GM20000 (cell line): Measurements from ENCODE around the gene SEC14L5.

ENCODE experiments used
- DNase-seq: peaks from one replicate; pipeline ENCODE4 v3.0.0; 2012; ENCODE audit warnings: low spot score
- TF ChIP-seq, protein P1 (sequence below): IDR thresholded peaks from 2 replicates; pipeline ENCODE4 v1.5.1; 2012; ENCODE audit warnings: mild to moderate bottlenecking, control low read depth; ENCODE audit errors: extremely low read depth, missing control alignments

Gene SEC14L5

DNA sequence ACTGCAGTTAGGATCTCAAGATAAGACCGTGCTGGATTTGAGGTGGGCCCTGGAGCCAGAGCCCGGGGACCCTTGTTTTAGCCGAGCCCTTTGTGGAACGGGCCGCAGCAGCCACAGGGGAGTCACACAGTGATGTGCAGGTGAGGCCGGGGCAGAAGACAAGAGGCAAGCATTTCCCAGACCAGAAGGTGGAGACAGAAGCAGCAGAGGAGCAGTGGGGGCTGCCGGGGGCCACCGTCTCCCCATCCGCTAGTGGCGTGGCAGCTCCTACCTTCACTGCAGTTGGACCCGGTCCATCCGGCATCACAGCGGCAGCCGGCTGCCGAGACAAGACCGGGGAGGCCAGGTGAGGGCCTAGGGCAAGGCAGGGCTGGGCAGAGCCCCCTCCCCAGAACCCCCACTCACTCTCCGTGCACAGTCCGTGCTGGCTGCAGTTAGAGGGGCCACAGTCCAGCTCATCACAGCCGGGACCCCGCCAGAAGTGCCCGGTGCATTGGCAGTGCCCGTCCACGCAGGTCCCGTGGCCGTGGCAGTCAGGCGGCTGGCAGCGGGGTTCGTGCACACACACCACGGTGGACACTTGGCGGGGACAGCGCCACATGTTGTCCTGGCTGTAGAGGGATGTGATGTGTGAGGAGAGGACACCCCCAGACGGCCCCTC is 69.6 kb downstream of the SEC14L5 start:
- DNase-seq = no peak
- TF ChIP-seq, protein P1, sequence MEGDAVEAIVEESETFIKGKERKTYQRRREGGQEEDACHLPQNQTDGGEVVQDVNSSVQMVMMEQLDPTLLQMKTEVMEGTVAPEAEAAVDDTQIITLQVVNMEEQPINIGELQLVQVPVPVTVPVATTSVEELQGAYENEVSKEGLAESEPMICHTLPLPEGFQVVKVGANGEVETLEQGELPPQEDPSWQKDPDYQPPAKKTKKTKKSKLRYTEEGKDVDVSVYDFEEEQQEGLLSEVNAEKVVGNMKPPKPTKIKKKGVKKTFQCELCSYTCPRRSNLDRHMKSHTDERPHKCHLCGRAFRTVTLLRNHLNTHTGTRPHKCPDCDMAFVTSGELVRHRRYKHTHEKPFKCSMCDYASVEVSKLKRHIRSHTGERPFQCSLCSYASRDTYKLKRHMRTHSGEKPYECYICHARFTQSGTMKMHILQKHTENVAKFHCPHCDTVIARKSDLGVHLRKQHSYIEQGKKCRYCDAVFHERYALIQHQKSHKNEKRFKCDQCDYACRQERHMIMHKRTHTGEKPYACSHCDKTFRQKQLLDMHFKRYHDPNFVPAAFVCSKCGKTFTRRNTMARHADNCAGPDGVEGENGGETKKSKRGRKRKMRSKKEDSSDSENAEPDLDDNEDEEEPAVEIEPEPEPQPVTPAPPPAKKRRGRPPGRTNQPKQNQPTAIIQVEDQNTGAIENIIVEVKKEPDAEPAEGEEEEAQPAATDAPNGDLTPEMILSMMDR = no peak

DNA sequence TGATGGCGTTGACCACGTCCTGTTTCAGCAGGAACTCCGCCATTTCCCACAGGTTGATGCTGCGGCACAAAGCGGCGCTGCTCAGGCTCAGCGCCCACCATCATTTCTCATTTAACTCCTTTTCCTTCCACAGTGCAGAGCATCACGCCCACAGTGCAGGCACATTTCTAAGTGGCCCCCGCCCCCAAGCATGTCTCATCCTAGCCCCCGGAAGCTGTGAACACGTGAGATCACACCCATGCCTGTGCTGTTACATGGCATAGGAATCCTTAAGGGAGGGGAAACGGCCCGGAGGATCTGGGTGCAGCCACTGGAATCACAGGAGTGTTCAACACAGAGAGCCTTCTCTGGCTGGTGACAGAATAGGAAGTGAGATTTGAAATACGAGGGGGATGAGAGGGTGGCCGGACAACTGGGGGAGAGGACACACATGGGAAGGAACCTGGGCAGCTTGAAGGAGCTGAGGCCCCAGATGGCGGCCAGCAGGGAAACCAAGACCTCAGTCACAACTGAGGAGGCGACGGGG is 70.9 kb downstream of the SEC14L5 start:
- no peak for DNase-seq
- TF ChIP-seq, protein P1 = no peak

DNA sequence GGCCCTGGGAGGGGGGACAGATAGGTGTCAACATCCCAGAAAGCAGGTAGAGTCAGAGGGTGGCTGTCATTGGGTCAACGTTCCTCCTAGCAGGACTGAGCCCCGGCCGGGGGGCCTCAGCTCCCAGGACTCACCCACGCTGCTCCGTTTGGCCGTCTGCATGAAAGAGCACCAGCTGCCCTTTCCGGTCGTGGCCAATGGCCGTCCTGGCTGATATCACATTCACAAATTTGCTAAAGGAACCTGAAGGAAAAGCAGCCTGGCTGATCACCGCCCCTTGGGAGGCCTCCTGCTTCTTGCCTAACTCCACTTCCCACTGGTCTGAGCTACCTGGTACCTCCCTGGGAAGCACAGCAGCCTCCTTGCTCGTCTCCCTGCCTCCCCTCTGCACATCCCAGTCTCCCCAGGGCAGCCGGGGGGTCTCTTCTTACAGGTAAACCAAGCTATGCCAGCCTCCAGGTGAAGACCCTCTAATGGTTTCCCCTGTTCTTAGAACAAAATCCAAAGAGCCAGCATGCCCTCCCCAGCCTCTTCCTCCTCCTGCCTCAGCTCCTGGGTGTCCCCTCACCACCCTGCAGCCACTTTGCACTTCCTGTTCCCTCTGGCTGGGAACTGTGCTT is 72.2 kb downstream of the SEC14L5 start:
- no peak for DNase-seq
- TF ChIP-seq, protein P1 = no peak

DNA sequence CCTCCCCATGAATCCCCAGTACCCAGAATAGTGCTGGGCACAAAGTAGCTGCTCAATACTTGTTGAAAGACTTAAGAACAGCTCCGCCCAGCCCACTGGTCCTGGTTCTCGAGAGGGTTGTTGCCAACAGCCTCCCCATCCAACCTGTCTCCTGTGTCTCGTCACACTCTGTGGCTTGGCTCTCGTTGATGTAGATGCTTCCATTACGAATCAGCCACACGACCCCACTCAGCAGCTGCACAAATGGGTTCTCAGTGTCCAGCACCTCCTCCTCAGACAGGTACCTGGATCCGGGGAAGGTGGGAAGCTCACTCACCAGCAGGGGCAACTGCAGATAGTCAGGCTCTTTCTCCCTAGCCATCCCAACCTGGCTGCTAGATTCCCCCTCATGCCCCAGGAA is 73.5 kb downstream of the SEC14L5 start:
- TF ChIP-seq, protein P1 = no peak
- DNase-seq = no peak

DNA sequence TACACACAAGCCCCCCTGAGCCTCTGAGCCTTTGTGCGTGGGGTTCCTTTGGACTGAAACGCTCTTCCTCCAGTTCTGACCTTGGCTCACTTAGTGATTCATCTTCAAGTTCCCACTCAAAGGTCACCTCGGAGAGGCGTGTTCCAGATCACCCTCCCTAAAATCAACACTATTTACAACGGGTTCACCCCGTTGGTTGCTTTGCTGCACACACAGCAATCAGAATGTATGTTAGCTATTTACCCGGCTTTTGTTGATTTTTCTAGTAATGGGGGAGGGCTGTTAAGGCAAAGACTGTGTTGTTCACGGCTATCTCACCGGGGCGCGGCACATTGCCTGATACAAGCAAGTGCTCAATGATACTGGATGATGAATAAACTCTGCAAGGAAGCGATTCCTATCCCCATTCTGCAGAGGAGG is 74.6 kb downstream of the SEC14L5 start:
- TF ChIP-seq, protein P1 = no peak
- no peak for DNase-seq

DNA sequence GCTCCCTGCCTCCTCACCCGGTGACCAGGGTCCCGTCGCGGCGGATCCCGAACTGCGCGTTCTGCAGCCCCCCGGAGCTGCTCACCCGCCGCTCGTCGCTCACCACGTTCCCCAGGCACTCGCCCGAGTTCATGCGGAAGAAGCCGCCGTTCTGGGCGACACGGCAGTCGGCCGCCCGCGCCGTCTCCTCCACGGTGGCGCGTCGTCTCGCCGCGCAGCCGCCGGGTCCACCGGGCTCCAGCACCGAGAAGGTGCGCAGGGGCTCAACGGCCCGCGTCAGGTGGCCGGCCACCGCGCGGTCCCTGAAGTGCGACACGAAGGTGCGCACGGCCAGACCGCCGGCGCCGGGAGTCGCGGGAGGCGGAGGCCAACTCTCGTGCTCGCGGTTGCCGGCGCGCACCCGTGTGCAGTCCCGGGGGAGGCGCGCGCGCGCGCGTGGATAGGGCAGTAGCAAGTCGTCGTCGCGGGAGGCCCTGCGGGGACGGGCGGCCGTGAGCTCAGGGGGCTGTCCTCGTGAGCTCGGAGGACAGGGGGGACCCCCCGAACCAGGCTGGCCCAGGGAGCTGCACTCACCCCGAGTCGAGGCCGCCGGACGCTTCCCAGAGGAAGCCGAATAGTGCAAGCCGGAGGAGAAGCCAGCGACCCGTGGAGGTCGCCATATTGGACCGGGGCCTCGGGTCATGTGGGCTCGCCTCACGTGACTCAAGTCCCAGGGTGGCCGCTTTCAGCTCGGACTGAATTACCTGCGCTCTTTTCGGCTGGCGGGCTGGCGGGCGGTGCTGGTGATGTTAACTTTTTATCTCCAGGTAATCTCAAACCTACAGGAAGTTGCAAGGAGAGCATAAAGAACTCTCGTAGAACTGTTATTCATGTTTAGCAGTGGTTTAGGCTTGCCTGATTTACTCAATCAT is 75.4 kb downstream of the SEC14L5 start, which contains the start of gene NAGPA:
Gene NAGPA (minus strand): TSS at position 680 of the 911 bp plus-strand sequence. CDS start 21 bp downstream, at position 659.
- TF ChIP-seq, protein P1 = no peak
- peak; percentile 95 for DNase-seq

DNA sequence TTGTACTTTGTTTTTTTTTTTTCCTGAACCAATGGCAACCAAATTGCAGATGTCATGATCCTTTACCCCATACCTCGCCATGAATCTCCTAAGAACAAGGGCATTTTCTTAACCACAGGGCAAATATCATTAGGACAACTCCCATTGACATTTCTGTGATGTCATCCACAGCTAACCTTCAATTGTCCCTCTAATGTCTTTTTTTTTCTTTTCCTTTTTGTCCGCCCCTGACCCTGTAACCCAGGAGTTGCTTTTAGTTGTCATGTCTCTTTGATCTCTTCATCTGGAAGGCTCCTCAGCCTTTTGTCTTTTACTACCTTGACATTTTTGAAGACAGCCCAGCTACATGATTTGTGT is 76.0 kb downstream of the SEC14L5 start:
- DNase-seq = no peak
- TF ChIP-seq, protein P1 = no peak
